RCC 7860 (cell line): Measurements from ENCODE around the gene SLC27A4.
"Not testable (repeated sequence)": the region's sequence is repeated elsewhere in the genome, so short reads cannot be mapped to it uniquely, and the experiment has no call there.

ENCODE experiments used
- DNase-seq: peaks from one replicate; pipeline ENCODE4 v3.0.0-alpha.2; 2015; ENCODE audit warnings: low spot score
- FAIRE-seq: peaks from 2 replicates; lab custom pipeline; 2012; peaks lifted over from hg19 to GRCh38; lab: Jason Lieb, UNC

SLC27A4 gene

DNA sequence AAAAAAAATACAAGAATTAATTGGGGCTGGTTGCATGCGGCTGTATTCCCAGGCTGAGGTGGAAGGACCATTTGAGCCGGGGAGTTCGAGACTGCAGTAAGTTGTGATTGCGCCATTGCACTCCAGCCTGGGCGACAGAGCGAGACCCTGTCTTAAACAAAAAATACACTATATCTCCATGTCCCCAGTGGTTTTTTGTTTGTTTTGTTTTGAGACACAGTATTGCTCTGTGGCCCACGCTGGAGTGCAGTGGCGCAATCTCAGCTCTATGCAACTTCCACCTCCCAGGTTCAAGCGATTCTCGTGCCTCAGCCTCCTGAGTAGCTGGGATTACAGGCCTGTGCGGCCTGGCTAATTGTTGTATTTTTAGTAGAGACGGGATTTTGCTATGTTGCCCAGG lies 16.5 kb upstream of the SLC27A4 start:
- FAIRE-seq: no peak
- DNase-seq: no peak

DNA sequence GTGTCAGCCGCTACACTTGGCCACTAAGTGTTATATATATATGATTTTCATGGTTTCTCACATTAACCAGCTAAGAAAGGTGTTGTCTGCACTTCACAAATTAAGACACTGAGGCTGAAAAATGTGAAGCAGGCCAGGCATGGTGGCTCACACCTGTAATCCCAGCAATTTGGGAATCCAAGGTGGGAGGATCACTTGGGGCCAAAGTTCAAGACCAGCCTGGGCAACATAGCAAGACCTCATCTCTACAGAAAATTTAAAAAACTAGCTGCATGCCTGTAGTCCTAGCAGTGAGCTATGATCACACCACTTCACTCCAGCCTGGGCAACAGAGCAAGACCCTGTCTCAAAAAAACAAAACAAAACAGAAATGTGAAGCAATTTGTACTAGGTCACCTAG lies 15.9 kb upstream of the SLC27A4 start:
- FAIRE-seq (no peak), DNase-seq (no peak)

DNA sequence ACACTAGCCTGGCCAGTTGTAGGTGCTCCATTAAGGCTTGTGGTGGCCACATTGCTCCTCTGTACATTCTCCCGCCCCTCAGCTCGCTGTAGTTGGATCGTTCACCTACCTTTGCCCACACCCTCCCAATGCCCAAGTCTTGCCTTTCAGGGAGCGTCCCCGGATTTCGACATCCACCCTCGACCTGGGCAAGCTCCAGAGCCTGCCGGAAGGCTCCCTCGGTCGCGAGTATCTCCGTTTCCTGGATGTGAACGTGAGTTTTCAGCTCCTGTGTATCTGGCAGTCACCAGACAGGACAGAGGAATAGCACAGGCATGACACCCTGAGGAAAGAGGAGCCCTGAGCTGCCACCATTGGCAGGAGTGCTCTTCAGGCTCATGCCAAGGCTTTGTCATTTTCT lies 14.7 kb upstream of the SLC27A4 start:
- FAIRE-seq (no peak), DNase-seq (no peak)

DNA sequence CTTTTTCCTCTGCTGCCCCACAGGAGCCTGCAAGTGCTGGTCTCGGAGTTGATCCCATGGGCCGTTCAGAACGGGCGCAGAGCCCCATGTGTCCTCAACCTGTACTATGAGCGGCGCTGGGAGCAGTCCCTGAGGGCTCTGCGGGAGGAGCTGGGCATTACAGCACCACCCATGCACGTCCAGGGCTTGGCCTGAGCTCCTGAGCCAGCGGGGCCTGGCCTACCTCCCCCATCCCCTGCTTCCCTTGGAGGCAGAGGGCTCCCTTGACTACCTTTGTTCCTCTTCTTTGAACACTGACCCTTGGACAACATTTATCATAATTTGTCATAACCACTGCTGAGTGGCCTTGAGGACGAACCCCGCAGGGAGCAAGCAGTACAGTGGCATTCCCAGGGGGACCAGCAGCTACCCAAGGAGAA lies 6.9 kb upstream of the SLC27A4 start:
- FAIRE-seq (no peak), DNase-seq (no peak)

DNA sequence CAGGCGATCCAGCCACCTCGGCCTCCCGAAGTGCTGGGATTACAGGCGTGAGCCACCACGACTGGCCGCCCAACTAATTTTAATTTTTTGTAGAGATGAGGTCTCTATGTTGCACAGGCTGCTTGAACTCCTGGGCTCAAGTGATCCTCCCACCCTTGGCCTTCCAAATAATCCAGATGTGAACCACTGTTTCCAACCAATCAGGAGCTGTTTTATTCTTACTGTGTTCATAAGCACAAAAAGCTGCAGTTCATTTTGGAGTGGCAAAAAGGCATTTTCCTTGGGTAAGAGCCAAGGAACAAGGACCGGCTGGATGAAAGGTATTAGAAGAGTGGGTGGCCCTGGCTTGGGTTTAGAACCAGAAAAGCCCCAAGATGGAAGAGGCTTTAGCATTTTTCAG lies 5.2 kb upstream of the SLC27A4 start:
- FAIRE-seq: no peak
- no peak for DNase-seq

DNA sequence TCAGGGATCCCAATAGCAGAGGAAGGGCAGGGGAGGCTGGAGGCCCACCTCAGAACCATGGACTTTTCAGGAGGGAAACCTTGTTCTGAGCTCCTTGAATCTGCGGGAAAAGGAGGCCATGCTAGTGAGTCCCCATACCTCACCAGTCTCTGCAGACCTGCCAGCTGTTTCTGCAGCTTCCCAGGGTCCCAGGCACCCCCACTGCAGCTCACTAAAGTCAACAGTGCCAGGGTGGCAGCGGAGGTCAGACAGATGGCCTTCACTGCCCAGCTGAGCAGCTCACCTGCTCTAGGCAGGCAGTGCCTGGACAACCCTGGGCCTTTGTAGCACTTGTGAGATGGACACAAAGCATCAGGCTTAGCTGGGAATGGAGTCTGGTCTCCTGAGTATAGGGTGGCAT lies 4.4 kb upstream of the SLC27A4 start:
- FAIRE-seq (no peak), DNase-seq (no peak)

DNA sequence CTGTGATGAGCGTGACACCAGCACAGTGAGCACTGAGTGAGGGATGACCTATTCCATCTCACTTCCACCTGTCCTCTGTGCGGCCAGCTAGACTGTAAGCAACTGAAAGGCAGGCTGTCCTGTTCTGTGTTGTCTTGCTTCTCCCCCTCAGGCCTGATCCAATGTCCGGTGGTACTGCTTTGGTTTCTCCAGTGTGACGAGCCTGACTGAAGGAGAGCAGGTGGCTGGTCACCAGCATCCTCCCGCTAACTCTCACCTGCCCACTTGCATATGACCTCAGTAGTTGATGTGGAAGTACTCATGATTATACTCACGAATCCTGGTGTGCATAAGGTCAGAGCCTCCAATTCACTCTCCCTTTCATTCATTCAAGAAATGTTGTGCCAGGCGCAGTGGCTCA lies 2.4 kb upstream of the SLC27A4 start:
- FAIRE-seq (no peak), DNase-seq (no peak)

DNA sequence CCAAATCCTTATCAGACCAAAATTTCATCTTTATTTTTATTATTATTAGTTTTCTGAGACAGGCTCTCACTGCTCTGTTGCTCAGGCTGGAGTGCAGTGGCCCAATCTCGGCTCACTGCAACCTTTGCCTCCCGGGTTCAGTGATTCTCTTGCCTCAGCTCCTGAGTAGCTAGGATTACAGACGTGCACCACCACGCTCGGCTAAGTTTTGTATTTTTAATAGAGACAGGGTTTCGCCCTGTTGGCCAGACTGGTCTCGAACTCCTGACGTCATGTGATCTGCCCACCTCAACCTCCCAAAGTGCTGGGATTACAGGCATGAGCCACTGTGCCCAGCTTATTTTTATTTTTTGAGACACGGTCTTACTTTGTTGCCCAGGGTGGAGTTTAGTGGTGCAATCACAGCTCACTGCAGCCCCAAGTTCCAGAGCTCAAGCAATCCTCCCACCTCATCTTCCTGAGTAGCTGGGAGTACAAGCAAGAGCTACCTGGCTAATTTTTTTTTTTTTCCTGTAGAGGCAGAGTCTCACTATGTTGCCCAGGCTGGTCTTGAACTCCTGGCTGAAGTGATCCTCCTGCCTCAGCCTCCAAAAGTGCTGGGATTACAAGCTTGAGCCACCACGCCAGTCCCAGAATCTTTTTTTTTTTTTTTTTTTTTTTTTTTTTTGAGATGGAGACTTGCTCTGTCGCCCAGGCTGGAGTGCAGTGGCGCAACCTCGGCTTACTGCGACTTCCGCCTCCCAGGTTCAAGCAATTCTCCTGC lies 1.3 kb upstream of the SLC27A4 start:
- FAIRE-seq, DNase-seq: not testable (repeated sequence)

DNA sequence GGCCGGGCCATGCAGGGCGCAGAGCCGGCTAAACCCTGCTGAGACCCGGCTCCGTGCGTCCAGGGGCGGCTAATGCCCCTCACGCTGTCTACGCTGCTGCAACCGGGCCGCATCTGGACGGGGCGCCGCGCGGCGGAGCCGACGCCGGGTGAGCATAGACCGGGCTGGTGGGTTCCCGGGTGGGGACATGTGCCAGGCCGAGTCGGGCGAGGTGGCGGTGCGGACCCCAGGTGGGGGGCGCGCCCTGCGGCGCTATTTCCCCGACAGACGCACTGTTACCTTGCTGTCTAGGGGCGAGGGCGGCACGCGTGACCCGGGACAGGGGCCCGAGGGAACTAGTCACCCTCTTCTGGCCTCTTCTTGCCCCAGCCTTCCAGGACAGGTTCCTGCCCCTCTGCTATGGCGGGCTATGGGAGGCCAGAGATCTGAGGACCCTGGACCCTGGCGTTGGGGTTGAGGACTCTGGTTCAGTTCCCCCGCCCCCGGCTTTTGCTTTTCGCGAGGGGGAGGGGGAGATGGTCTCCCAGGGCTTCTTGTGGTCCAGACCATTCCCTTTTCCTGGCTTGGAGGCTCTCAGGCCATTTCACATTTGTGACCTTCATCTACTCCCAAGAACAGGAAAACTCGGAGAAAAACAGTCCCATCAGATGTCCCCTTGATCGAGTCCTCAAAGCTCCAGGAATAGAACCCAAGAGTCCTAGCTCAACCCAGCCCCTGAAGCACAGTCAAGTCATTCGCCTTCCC lies 536 bp downstream of the SLC27A4 start:
- no peak for DNase-seq
- no peak for FAIRE-seq

DNA sequence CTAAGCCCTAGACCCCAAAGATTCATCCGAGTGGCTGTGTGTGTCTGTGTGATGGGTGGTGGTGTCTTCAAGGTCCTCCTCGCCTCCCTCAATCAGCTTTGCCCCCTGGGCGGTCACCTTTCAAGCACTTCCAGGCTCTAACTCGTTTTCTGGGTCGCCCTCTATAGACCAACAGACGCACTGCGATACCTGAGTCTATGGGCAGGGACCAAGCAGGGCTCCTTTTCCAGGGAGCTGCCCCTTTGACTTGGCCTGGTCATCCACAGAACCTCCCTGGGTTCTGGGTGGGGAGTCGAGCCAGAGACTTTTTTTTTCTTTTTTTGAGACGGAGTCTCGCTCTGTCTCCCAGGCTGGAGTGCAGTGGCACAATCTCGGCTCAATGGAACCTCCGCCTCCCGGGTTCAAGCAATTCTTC lies 1.1 kb downstream of the SLC27A4 start:
- DNase-seq (peak; percentile 69), FAIRE-seq (no peak)

DNA sequence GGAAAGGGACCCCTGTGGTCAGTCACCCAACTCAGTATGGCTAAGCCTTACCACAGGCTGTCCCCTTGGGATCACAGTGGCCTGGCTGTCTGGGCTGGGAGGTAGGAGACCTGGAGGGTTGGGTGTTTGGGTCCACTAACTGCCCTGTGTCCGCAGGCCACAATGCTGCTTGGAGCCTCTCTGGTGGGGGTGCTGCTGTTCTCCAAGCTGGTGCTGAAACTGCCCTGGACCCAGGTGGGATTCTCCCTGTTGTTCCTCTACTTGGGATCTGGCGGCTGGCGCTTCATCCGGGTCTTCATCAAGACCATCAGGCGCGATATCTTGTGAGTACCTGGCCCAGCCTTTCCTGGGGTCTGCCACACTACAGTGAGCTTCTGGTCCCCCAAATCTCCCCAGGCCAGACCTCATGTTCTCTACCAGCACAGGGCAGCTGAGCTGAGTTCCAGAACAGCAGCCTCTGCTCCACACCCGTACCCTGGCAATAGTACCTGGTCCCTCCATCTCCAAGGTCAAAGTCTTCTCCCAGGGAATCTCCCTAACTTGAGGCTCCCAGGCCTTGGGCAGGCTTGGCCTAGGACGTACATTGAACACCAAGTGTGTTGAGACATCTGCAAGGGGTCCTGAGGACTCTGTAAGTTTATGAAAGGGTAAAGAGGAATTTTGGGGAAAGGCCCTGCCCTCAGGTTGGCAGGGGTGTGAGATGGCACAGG lies 2.8 kb downstream of the SLC27A4 start:
- FAIRE-seq (no peak), DNase-seq (no peak)

DNA sequence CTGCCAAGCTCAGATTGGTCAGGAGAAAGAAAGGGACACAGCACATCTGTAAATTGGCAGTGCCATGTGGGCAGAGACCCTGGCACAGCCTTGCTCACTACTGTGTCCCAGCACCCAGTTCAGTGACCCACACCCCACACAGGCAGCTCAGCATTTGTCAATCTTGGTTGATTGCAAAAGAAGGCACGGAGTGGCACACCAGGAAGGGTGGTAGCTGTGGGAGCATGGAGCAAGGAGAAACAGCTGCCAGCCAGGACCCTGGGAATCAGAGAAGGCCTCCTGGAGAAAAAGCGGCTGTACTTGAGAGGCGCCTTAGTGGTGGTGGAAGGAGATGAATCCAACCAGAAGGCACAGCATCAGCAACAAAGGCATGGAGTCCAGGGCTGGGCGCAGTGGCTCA lies 3.5 kb downstream of the SLC27A4 start:
- FAIRE-seq (no peak), DNase-seq (no peak)

DNA sequence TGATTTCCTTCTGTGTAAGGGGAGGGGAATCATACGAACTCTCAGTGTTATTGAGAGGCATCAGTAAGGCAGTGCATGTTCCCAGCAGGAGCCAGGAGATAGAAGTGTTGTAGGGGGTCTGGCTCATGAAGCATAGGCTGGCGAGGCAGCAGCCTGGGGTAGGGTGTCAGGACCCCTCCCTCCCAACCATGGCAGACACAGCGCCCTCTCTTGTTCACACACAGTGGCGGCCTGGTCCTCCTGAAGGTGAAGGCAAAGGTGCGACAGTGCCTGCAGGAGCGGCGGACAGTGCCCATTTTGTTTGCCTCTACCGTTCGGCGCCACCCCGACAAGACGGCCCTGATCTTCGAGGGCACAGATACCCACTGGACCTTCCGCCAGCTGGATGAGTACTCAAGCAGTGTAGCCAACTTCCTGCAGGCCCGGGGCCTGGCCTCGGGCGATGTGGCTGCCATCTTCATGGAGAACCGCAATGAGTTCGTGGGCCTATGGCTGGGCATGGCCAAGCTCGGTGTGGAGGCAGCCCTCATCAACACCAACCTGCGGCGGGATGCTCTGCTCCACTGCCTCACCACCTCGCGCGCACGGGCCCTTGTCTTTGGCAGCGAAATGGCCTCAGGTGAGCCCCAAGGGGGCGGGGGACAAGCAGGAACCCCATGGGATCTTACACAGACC lies 4.7 kb downstream of the SLC27A4 start:
- DNase-seq (no peak), FAIRE-seq (no peak)

DNA sequence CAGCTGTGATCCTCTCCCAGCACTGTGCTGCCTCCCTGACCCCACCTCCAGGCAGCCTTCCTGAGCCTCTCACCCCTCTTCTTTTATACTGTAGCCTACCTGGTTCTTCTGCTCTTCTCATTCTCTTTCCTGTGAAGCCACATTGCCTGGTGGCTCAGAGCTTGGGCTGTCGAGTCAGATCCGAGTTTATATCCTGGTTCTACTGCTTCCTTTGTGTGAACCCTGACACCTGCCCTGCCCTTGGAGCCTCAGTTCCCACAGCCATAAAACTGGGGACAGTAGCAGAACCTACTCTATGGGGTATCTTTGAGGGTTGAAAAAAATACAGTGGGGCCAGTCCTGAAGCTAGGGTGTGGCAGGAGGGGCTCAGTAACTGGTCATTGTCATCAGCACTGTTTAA lies 8.8 kb downstream of the SLC27A4 start:
- FAIRE-seq (no peak), DNase-seq (no peak)

DNA sequence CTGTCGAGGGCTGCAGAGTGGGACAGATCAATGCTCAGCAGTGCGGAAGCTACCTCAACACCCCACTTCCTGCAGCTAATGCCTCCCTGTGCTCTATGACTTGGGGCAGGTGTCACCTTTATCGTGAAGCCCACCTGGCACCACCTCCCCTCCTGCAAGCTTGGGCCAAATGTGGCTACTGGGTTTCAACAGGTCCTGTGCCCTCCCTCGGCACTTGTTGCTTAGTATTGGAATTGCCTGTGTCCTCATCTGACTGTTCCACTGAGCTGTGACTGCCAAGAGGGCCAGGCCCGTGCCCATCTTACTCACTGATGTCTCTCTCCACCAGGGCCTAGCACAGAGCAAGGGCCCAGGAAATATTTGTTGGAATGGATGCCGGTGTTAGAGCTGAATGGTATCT lies 9.4 kb downstream of the SLC27A4 start:
- no peak for FAIRE-seq

DNA sequence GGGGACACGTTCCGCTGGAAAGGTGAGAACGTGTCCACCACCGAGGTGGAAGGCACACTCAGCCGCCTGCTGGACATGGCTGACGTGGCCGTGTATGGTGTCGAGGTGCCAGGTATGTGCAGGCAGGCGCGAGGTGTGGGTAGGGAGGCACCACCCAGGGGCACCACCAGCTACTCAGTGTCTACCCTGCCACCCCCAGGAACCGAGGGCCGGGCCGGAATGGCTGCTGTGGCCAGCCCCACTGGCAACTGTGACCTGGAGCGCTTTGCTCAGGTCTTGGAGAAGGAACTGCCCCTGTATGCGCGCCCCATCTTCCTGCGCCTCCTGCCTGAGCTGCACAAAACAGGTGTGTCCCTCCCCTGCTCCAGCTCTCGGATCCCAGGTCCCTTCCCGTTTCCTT lies 15.1 kb downstream of the SLC27A4 start:
- FAIRE-seq: no peak
- no peak for DNase-seq

More for the DNA sequence above, 9.4 kb downstream of the SLC27A4 start:
- DNase-seq: no peak

DNA sequence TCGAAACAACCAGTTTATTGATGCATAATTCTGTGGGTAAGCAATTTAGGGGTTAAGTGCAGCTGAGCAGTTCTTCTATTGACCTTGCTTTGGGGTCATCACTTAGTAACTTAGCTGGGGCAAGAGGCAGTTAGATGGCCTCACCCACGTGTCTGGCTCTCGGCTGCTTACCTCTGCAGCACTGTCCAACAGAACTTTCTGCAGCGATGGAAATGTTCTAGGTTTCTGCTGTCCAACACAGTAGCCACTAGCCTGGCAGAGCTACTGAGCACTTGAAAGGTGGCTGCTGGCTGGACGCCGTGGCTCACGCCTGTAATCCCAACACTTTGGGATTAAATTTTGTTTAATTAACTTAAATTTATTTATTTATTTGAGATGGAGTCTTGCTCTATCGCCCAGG lies 17.8 kb downstream of the SLC27A4 start:
- FAIRE-seq (no peak), DNase-seq (no peak)

DNA sequence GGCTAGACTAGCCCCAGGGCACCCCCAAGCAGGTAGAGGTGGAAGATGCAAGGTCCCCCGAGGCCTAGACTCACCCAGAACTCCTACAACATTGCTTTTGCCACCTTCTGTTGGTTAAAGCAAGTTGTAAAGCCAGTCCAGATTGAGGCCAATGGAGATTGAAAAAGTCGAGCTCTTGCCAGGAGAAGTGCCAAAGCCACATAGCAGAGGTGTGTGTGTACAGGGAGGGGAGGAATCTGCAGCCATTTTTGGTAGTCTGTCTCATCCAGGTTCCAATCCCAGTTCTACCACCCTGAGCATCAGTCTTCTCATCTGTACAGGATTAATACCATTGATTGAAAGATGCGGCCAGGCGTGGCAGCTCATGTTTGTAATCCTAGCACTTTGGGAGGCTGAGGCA lies 18.5 kb downstream of the SLC27A4 start:
- FAIRE-seq (no peak), DNase-seq (no peak)

DNA sequence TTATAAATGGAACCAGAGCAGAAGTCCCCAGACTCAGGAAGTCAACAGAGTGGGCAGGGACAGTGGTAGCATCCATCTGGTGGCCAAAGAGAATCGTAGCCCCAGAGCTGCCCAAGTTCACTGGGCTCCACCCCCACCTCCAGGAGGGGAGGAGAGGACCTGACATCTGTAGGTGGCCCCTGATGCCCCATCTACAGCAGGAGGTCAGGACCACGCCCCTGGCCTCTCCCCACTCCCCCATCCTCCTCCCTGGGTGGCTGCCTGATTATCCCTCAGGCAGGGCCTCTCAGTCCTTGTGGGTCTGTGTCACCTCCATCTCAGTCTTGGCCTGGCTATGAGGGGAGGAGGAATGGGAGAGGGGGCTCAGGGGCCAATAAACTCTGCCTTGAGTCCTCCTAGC lies 20.5 kb downstream of the SLC27A4 start:
- FAIRE-seq: no peak
- no peak for DNase-seq

DNA sequence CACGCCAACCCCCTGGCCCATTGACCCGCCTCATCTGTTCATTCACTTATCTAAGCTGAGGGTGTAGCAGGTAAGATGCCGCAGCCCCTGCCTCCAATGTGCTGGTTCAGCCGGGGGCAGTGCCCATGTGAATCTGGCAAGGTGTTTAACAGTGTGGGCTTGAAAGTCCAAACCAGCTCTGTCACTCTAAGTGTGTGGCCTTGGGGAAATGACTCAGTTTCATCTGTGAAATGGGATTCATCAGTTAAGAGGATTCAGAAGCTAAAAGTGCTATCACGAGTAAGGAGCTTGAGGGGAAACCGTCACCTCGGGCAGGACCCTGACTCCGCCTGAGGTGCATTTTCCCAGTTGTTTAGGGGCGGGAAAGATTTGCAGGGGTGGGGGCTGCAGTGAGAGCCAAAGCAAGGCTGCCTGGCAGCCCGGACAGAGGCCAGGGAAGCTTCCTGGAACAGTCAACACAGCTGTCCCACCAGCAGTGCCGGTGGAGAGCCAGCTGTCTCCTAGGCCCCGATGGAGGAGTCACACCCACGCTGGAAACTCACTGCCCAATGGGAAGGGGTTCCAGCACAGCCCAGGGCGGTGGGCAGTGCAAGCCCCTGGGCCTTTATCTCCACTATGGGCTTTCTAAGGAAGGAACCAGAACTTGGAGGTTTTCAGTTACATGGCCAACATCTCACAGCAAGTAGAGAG lies 21.1 kb downstream of the SLC27A4 start:
- DNase-seq (no peak), FAIRE-seq (no peak)
